Stimulated activated CD8-positive, alpha-beta memory T cell treated with anti-CD3 and anti-CD28 coated beads, Interleukin-4, amount 100 ng/mL, for 24 hours (primary cell): Measurements from ENCODE around the gene HEBP2.

Experiments used
- DNase-seq: peaks from one replicate; pipeline ENCODE4 v3.0.0-alpha.2; 2020; ENCODE audit warnings: low read depth

Gene HEBP2

GRCh38 chr6:138397128-138398122 lies 6.6 kb upstream of the HEBP2 start:
- DNase-seq, result no peak

GRCh38 chr6:138400326-138400725 lies 3.7 kb upstream of the HEBP2 start:
- no peak for DNase-seq

- DNase-seq, result no peak
These were observed 1.8 kb upstream of the HEBP2 start for GRCh38 chr6:138401960-138402837.

DNA sequence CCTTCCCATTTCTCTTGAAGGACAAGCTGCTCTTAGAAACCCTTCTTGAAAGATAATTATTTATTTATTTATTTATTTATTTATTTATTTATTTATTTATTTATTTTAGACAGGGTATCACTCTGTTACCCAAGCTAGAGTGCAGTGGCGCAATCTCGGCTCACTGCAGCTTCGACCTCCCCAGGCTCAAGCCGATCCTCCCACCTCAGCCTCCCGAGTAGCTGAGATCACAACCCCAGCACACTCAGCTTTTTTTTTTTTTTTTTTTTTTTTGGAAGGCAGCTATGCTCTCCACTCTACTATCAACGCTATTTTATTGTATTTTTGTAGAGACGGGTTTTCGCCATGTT lies 1.2 kb upstream of the HEBP2 start:
- no peak for DNase-seq

DNA sequence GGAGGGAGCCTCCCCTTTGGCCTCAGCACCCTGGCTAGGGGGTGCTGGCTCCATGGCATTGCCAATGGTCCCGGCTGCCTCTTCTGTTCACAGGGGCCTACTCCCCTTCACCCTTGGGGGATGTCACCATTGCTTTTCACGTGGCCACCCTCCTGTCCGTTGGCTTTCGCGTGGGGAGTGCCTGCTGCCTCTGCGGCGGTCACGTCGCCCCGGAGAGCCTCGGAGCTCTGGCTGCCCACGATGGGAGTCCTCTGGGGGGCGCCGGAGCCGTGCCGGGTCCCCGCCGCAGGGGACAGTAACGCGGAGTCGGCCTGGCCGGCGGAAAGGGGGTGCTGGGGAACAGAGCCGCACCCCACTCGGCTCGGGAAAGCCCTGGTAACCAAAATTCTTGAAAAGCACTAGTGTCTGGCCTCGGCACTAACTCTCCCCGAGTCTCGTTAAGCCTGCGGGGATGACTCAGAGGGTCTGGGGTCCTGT lies 661 bp upstream of the HEBP2 start:
- no peak for DNase-seq

DNA sequence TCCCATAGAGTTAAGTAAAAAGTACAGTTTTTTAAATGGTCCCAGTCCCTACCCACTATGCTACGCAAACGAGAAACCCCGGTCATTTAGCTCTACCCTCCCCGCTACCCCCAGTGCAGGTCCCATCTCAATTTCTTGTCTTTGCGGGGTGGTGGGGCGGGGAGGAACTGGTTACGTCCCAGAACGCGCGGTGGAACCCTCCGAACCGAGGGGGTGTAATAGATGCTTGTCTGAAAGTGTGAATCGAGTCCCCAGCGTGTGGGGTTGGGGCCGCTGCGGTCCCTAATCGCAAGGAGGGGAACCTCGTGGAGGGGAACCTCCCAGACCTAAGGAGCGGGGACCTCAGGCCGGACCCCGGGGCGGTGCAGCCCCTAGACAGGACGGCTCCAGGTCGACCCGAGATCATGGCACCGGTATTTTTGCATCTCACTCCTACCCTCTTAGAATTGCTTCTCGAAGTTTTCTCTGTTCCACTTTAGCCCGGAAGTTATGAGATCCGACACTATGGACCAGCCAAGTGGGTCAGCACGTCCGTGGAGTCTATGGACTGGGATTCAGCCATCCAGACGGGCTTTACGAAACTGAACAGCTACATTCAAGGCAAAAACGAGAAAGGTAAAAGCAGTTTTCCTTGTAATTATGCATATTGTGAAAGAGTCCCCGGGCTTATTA lies 779 bp downstream of the HEBP2 start:
- DNase-seq, result no peak

DNA sequence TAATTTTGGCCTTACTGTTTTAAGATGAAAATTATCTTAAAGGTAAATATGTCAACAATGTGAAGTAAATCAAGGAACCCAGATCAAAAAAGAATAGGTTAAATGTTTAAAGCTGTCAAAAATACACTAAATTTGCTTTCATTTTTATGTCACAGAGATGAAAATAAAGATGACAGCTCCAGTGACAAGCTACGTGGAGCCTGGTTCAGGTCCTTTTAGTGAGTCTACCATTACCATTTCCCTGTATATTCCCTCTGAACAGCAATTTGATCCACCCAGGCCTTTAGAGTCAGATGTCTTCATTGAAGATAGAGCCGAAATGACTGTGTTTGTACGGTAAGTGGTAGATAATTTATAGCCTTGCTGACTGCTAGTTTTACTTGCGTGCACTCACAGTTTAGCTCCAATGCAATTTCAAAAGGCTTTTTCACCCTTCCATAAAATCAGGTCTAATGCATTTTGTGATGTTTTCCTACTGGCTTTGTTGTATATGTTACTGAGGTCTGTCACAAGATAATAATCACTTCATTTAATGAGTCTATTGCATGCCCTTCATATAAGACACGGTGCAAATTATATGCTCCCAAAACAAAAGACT lies 1.9 kb downstream of the HEBP2 start:
- DNase-seq, result no peak

DNA sequence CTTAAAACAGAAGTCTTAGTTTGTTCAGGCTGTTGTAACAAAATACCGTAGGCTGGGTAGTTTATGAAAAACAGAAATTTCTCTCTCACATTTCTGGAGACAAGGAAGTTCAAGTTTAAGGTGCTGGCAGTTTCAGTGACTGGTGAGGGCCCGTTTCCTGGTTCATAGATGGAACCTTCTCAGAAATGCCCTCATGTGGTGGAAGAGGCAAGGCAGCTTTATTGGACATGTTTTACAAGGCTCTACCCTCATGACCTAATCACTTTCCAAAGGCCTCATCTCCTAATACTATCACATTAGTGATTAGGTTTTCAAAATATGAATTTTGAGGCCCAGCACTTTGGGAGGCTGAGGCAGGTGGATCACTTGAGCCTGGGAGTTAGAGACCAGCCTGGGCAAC lies 2.4 kb downstream of the HEBP2 start:
- no peak for DNase-seq

- DNase-seq, result no peak
These were observed 6.2 kb downstream of the HEBP2 start for GRCh38 chr6:138410048-138410735.

GRCh38 chr6:138410972-138411880 lies 7.2 kb downstream of the HEBP2 start:
- DNase-seq, result no peak

- no peak for DNase-seq
These were observed 11.1 kb downstream of the HEBP2 start for GRCh38 chr6:138415125-138415524.

DNA sequence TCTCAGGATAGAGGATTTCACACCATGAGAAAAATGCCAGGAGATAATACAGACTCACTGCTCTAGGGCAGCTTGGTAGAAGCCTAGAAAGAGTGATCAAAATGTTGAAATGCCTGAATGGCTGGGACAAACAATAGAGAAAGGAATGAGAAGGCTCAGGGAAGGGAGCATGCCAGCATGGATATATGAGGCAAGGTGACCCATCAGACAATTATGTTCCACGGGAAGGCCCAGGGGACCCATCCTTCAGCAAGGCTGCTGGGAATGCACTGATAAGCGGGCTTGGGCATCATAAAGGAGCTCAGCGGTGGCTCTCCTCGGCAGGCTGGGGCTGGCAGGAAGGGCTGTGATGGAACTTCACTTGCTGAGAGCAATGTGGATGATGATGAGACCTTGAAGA lies 12.2 kb downstream of the HEBP2 start:
- no peak for DNase-seq

DNA sequence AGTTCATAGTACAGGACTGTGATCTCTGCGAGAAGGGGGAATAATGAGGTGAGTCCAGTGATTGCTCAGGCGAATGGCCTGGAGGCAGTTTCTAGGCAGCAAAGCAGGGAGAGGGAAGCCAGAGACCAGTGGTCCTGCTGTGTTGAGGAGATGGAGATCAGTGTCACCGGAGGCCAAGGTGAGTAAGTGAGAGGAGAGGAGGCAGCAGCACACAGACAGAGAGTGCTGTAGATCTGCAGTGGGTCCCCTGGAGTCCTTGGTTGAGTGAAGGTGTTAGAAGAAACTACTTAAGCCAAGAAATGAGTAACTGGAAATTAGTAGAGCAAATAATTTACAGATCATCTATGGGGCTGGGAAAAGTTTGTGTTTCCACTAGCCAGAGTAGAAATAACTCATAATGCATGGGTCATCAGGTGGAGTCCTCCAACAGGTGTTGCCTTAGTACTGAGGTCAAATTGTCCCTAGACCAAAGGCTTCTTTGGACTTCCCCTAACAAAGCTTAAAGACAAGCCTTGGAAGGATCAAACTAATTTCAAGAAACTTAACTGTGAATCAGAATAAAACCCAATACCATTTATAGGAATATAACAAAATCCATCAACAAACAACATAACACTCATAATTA lies 13.6 kb downstream of the HEBP2 start:
- no peak for DNase-seq

DNA sequence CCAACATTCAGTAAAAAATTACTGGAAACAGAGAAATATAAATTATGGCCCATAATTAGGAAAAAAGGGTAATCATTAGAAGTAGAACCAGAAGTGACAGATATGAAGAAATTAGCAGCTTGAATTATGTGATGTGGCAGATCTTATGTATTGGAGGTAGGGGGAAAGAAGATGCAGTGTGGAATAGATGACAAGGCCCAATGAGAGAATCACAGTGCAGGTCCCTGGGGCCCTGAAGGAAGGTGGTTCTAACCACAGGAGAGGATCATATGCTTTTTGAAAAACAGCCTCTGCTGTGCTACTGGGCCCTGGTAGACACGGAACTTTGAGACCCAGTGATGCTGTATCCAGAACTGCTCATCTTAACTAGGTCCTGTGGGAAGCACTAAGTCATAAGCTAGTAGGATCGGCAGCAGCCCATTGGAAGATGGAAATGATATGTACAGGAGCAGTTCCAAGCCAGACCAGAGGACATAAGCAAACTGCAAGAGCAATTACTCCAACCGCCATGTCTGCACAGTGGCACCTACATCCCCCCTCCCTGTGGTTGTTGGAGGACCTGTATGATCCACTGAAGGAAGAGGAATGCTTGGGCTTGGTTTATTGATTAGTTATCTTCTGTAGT lies 14.2 kb downstream of the HEBP2 start:
- no peak for DNase-seq

DNA sequence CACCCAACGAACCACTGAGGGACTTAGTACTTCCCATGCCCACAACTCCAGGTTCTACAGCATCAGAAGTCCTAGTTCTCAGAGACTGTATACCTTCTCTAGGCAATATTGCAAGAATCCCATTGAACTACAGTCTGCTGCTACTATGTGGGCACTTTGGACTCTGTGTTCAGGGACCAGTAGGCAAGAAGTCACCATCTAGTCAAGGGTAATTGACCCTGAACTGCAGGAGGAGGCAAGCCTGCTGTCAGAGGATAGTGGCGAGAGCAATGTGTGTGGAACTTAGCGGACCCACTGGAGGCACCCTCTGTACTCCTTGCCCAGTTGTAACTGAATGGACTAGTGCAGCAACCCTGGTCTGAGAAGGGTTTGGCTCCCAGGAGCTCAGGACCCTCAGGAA lies 15.7 kb downstream of the HEBP2 start:
- no peak for DNase-seq

DNA sequence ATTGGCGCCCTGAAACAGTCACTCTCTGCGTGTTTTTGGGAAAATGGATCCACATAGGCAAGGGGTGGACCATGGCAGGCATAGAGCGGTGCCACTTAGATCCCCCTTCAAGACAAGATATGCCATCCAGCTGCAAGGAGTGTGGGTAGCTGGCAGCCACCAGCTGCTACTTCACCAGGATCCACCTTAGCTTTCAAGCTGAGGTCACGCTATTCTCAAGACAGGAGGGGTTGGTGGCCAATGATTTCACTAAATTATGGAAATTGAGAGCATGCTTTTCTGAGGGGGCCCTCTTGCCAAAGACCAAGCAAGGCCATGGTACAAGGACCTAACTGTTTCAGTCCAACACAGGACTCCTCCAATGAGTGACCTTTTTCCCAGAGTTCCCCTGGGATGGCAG lies 16.3 kb downstream of the HEBP2 start:
- no peak for DNase-seq

- no peak for DNase-seq
These were observed 17.1 kb downstream of the HEBP2 start for GRCh38 chr6:138421089-138421488.

DNA sequence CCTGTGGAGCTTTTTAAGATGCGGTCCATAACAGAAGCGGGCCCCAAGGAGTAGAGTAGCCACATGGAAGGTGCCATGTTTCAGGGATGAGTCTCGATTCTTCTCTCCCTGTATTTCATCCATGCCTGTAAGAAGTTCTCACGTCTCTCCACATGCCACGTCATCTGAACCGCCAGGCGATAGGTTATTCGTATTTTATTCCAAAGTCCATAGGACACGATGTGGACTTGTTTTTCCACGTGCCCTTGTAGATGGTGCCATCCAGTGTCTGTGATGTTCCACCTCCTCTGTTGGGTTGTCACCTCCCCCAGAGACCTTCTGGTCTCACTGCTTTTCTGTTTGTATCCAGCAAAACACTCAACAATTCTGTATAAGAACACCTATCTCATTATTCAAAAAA lies 17.6 kb downstream of the HEBP2 start:
- DNase-seq, result no peak

DNA sequence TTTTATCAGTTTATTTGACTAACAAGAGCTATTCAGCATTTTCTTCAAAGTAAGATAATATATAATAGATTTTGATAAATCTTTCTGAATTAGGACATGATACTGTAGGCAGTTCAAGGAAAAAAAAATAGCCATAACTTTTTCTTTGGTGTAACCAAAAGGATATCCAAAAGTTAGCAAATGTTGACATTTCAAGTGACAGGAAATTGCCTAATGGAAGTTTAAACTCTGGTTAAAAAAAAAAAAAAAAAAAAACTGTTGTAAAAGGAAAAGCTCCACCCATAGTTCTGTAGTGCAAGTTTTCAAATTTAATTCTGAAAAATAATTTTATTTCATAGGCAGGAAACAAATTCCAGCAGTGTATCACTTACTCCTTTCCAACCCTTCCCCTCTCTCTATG lies 18.8 kb downstream of the HEBP2 start:
- no peak for DNase-seq
